Measurements from ENCODE around the gene RBM4B.

RBM4B gene

GRCh38 chr11:66718320-66718971 is 40.8 kb upstream of the RBM4B start:
- TF ChIP-seq POLR2A (IDR thresholded peaks at IDR 0.05; ENCODE audit: low read depth, low read length): no peak
- DNase-seq (ENCODE audit: insufficient read length) (no peak), FAIRE-seq (no peak)

- DNase-seq (ENCODE audit: insufficient read length) (no peak), FAIRE-seq (no peak)
- TF ChIP-seq POLR2AphosphoS5 (IDR thresholded peaks at IDR 0.05; ENCODE audit: low read depth, low read length) (no peak), TAF1 (IDR thresholded peaks at IDR 0.05; ENCODE audit: borderline replicate concordance, low read depth, low read length) (no peak), POLR2A (IDR thresholded peaks at IDR 0.05; ENCODE audit: low read depth, low read length) (no peak)
Measured at GRCh38 chr11:66717925-66718319, 40.2 kb upstream of the RBM4B start.

- TF ChIP-seq POLR2AphosphoS5 (IDR thresholded peaks at IDR 0.05; ENCODE audit: low read depth, low read length): no peak
- TF ChIP-seq TAF1 (IDR thresholded peaks at IDR 0.05; ENCODE audit: borderline replicate concordance, low read depth, low read length): no peak
- no peak for TF ChIP-seq POLR2A (IDR thresholded peaks at IDR 0.05; ENCODE audit: low read depth, low read length)
- FAIRE-seq (no peak), DNase-seq (ENCODE audit: insufficient read length) (no peak)
Measured at GRCh38 chr11:66716996-66717395, 39.3 kb upstream of the RBM4B start.

DNA sequence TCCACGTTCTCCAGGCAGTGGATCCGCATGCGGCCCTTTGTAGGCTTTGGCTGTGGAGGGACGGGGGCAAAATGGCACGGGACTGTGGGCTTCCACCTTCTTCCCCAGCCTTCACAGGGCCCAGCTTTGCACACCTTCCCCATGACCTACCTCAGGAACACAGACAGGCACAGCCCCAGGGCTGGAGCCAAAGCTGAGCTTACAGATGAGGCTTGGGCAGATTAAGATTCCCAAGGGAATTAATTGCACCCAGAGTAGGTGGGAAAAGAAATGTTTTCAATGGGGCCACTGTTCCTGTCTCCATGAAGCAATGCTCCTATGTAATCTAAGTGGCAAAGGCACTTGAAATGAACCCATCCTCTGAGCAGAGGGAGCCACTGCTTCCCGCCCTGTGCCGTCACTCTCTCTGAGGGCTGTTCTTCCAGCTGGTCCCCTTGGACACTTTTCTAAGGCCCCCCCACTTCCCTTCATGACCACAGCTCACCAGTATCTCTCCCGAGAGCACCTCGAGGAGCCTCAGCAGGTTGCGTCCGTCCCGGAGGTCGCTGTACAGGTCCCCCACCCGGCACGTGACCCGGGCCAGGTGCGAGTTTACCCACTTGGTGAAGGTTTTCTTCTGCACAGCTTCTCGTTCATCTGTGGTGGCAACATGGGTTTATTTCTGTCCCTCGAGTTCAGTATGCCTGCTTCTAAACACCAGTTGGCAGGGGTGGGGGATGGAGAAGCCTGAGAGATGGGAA is 37.8 kb upstream of the RBM4B start:
- TF ChIP-seq TAF1 (IDR thresholded peaks at IDR 0.05; ENCODE audit: borderline replicate concordance, low read depth, low read length) (no peak), POLR2A (IDR thresholded peaks at IDR 0.05; ENCODE audit: low read depth, low read length) (no peak), POLR2AphosphoS5 (IDR thresholded peaks at IDR 0.05; ENCODE audit: low read depth, low read length) (no peak)
- FAIRE-seq: no peak
- DNase-seq (ENCODE audit: insufficient read length): no peak

DNA sequence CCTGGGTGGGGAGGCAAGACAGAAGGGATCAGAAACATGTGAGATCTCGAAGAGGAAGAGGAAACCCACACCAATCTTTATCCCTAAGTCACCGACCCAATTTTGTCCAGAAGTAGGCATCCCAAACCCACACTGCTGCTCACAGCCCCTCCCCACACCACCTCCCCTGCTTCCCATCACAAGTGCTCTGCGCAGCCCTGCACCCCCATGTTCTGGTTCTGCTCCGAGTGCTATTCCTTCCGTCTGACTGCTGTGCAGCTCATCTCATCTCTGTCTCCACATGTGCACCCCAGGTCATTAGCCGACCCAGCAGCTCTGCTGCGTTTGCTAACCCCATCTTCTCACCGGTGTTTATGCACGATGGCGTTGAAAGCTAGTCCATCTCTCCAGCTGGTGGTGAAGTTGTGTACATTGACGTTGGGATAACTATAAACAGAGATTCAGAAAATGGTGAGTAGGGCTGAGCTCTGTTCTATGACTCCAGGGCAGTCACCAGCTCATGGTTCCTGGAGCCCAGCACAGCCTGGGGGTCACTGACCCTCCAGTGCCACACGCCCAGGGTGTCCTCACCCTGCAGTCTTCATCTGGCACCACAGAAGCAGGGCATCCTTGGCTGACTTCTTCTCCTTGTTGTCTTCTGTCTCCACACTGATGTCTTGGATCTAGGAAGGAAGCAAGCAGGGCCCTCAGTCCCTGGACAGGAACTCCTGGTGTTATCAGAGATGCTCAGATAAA is 36.2 kb upstream of the RBM4B start:
- no peak for FAIRE-seq
- TF ChIP-seq TAF1 (IDR thresholded peaks at IDR 0.05; ENCODE audit: borderline replicate concordance, low read depth, low read length): no peak
- no peak for TF ChIP-seq POLR2AphosphoS5 (IDR thresholded peaks at IDR 0.05; ENCODE audit: low read depth, low read length)
- TF ChIP-seq POLR2A (IDR thresholded peaks at IDR 0.05; ENCODE audit: low read depth, low read length): no peak
- no peak for DNase-seq (ENCODE audit: insufficient read length)

- FAIRE-seq (no peak), DNase-seq (ENCODE audit: insufficient read length) (no peak)
- no peak for TF ChIP-seq POLR2A (IDR thresholded peaks at IDR 0.05; ENCODE audit: low read depth, low read length)
- no peak for TF ChIP-seq POLR2AphosphoS5 (IDR thresholded peaks at IDR 0.05; ENCODE audit: low read depth, low read length)
- TF ChIP-seq TAF1 (IDR thresholded peaks at IDR 0.05; ENCODE audit: borderline replicate concordance, low read depth, low read length): no peak
Measured at GRCh38 chr11:66710384-66710930, 32.8 kb upstream of the RBM4B start.

DNA sequence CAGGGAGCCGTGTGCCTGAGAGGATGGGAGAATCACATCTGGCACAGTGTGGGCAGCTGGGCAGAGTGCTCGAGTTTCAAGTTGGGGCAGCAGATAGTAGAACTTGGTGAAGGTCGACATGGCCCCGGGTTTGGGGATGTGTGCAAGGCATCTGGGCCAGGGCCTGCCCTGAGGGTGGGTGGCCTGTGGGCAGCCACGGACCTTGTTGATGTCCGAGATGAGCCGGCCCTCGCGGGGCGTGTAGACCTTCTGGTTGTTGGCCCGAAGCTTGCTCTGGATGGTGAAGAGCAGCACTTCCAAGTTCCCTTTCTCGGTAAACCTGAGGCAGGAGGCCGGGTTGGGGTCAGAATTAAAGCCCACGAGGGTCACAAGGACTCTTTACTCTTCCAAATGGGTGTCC is 31.0 kb upstream of the RBM4B start:
- FAIRE-seq: no peak
- no peak for DNase-seq (ENCODE audit: insufficient read length)
- TF ChIP-seq POLR2AphosphoS5 (IDR thresholded peaks at IDR 0.05; ENCODE audit: low read depth, low read length): no peak
- no peak for TF ChIP-seq POLR2A (IDR thresholded peaks at IDR 0.05; ENCODE audit: low read depth, low read length)
- TF ChIP-seq TAF1 (IDR thresholded peaks at IDR 0.05; ENCODE audit: borderline replicate concordance, low read depth, low read length): no peak

GRCh38 chr11:66708094-66708493 is 30.4 kb upstream of the RBM4B start:
- no peak for FAIRE-seq
- TF ChIP-seq POLR2A (IDR thresholded peaks at IDR 0.05; ENCODE audit: low read depth, low read length) (no peak), TAF1 (IDR thresholded peaks at IDR 0.05; ENCODE audit: borderline replicate concordance, low read depth, low read length) (no peak), POLR2AphosphoS5 (IDR thresholded peaks at IDR 0.05; ENCODE audit: low read depth, low read length) (no peak)
- DNase-seq (ENCODE audit: insufficient read length): no peak

DNA sequence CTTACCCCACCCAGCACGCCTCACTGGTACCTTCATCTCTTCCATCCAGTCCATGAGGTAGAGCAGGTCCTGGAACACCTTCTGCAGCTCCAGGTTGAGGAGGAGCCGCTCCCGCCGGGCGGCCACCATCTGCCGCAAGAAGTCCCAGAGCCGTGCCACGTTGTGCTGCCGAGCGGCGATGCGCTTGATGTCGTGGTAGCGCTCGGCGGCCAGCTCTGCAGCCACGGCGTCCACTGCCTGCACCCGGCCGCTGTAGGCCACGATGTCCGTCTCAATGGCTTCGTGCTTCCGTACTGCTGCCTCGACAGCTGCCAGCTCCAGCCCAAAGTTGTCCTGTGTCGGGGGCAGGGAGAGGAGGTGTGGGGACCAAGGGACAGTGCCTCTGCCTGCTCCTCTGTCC is 29.8 kb upstream of the RBM4B start:
- FAIRE-seq: no peak
- no peak for TF ChIP-seq POLR2A (IDR thresholded peaks at IDR 0.05; ENCODE audit: low read depth, low read length)

DNA sequence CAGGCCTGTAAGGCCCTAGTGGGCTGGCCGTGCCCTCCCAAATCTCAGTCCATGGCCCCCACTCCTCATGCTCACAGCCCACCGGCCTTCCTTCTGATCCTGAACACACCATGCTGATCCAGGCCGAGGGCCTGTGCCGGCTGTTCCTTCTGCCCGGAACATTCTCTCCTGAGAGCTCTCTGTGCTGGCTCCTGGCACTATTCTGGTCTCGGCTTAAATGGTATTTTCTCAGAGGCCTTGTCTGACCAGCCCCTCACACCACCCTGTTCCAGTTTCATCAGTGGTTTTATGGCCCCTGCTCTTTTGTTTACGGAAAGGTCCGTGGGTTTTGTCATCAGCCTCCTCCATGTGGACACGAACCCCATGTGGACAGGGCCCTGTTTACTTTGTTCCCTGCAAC is 29.3 kb upstream of the RBM4B start:
- TF ChIP-seq POLR2A (IDR thresholded peaks at IDR 0.05; ENCODE audit: low read depth, low read length) (no peak), TAF1 (IDR thresholded peaks at IDR 0.05; ENCODE audit: borderline replicate concordance, low read depth, low read length) (no peak), POLR2AphosphoS5 (IDR thresholded peaks at IDR 0.05; ENCODE audit: low read depth, low read length) (no peak)
- FAIRE-seq: no peak
- no peak for DNase-seq (ENCODE audit: insufficient read length)

More for the DNA sequence above, 29.8 kb upstream of the RBM4B start:
- DNase-seq (ENCODE audit: insufficient read length): no peak

DNA sequence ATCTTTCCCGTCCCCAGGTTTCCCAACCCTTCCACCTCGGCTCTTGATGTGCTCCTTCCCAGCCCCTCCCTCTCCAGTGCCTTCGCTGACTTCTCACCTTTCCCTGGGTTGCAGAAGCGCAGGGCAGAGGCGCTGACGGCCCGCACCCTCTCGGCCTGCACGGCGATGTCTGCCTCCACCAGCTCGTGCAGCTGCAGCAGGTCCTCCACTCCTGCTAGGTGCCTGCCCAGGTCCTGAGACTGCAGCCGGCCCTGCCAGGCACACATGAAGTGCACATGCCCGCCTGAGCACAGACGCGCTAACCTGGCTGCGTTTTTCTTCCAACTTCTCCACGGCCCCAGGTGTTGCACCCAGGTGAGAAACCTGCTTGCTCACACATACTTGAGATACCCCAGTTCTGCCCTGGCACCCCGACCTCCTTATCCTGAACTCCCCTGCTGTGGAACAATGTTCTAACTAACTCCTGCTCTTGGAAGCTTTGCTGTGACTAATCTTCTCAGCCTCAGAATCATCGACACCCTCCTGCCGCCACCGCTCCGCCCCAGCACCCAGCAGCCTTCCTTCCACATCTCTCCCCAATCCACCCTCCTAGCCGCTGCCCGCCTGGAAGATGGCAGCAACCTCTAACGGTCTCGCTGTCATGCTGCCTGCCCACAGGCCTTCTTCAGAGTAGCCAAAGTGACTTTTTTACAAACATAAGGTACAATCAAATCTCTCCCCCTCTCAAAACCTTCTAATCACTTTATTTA is 28.1 kb upstream of the RBM4B start:
- DNase-seq (ENCODE audit: insufficient read length): no peak
- no peak for FAIRE-seq
- TF ChIP-seq POLR2AphosphoS5 (IDR thresholded peaks at IDR 0.05; ENCODE audit: low read depth, low read length): no peak
- TF ChIP-seq TAF1 (IDR thresholded peaks at IDR 0.05; ENCODE audit: borderline replicate concordance, low read depth, low read length): no peak
- TF ChIP-seq POLR2A (IDR thresholded peaks at IDR 0.05; ENCODE audit: low read depth, low read length): no peak
